Hepatocyte (in vitro differentiated cells): ENCODE data around the gene YTHDF2.

Experiments used
- EZH2phosphoT487 ChIP-seq: fragments of 200-600 bp; sonication (generic); IDR thresholded peaks from one replicate; pipeline ENCODE4 v1.6.1; 2018; ENCODE audit warnings: antibody characterized with exemption, mild to moderate bottlenecking, low read depth, moderate library complexity; ENCODE audit not compliant: unreplicated experiment, severe bottlenecking
- TF ChIP-seq, protein P1 (sequence below): fragments of 200-600 bp; sonication (generic); IDR thresholded peaks from 2 replicates; pipeline ENCODE4 v1.5.1; 2016; ENCODE audit warnings: antibody characterized with exemption, mild to moderate bottlenecking; ENCODE audit not compliant: poor library complexity

GRCh38 chr1:28756846-28757245 is 20.1 kb downstream of the YTHDF2 start:
- TF ChIP-seq, protein P1, sequence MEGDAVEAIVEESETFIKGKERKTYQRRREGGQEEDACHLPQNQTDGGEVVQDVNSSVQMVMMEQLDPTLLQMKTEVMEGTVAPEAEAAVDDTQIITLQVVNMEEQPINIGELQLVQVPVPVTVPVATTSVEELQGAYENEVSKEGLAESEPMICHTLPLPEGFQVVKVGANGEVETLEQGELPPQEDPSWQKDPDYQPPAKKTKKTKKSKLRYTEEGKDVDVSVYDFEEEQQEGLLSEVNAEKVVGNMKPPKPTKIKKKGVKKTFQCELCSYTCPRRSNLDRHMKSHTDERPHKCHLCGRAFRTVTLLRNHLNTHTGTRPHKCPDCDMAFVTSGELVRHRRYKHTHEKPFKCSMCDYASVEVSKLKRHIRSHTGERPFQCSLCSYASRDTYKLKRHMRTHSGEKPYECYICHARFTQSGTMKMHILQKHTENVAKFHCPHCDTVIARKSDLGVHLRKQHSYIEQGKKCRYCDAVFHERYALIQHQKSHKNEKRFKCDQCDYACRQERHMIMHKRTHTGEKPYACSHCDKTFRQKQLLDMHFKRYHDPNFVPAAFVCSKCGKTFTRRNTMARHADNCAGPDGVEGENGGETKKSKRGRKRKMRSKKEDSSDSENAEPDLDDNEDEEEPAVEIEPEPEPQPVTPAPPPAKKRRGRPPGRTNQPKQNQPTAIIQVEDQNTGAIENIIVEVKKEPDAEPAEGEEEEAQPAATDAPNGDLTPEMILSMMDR: peak; percentile 23
- TF ChIP-seq EZH2phosphoT487: no peak
